Loucy (cell line): ENCODE data around the gene PGLYRP1.

Source experiments
- EZH2phosphoT487 ChIP-seq: fragments of 200-600 bp; IDR thresholded peaks from 2 replicates; pipeline ENCODE4 v1.6.1; 2018; ENCODE audit warnings: antibody characterized with exemption, mild to moderate bottlenecking, moderate library complexity, borderline replicate concordance
- TF ChIP-seq, protein P1 (sequence below): fragments of 200-600 bp; sonication (generic); conservative IDR thresholded peaks from 2 replicates; pipeline ENCODE4 v1.5.1; 2014; ENCODE audit warnings: mild to moderate bottlenecking, antibody characterized with exemption, low read length

DNA sequence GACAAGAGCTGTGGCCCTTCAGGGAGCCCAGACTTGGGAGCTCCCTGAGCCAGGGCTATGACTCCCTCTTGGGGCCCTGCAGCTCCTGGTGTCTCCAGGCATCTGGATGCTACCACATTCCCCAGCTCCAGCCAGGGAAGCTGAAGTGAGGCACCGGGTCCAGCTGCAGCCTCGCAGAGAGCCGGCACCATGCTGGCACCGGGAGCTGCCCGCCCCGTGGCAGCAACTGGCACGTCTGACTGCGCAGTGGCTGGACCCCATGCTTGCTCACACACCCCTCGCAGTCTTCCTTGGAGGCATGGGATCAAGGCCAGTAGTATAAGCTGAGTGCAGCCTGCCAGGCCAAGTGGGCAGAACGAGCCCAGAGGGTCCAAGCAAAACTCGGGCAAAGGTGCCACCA is 10.5 kb upstream of the PGLYRP1 start:
- TF ChIP-seq, protein P1, sequence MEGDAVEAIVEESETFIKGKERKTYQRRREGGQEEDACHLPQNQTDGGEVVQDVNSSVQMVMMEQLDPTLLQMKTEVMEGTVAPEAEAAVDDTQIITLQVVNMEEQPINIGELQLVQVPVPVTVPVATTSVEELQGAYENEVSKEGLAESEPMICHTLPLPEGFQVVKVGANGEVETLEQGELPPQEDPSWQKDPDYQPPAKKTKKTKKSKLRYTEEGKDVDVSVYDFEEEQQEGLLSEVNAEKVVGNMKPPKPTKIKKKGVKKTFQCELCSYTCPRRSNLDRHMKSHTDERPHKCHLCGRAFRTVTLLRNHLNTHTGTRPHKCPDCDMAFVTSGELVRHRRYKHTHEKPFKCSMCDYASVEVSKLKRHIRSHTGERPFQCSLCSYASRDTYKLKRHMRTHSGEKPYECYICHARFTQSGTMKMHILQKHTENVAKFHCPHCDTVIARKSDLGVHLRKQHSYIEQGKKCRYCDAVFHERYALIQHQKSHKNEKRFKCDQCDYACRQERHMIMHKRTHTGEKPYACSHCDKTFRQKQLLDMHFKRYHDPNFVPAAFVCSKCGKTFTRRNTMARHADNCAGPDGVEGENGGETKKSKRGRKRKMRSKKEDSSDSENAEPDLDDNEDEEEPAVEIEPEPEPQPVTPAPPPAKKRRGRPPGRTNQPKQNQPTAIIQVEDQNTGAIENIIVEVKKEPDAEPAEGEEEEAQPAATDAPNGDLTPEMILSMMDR, result no peak
- no peak for TF ChIP-seq EZH2phosphoT487
